GM12874 (cell line): ENCODE measurements around the gene MYLIP.
A peak's percentile ranks its signal among the peaks of the same experiment; 100 is the strongest.

ENCODE experiments used
- TF ChIP-seq, protein P1 (sequence below): IDR thresholded peaks from 2 replicates; pipeline ENCODE4 v1.5.1; 2011; ENCODE audit warnings: low read depth, mild to moderate bottlenecking, control low read depth, low read length, moderate library complexity; ENCODE audit not compliant: insufficient read depth

The MYLIP gene

DNA sequence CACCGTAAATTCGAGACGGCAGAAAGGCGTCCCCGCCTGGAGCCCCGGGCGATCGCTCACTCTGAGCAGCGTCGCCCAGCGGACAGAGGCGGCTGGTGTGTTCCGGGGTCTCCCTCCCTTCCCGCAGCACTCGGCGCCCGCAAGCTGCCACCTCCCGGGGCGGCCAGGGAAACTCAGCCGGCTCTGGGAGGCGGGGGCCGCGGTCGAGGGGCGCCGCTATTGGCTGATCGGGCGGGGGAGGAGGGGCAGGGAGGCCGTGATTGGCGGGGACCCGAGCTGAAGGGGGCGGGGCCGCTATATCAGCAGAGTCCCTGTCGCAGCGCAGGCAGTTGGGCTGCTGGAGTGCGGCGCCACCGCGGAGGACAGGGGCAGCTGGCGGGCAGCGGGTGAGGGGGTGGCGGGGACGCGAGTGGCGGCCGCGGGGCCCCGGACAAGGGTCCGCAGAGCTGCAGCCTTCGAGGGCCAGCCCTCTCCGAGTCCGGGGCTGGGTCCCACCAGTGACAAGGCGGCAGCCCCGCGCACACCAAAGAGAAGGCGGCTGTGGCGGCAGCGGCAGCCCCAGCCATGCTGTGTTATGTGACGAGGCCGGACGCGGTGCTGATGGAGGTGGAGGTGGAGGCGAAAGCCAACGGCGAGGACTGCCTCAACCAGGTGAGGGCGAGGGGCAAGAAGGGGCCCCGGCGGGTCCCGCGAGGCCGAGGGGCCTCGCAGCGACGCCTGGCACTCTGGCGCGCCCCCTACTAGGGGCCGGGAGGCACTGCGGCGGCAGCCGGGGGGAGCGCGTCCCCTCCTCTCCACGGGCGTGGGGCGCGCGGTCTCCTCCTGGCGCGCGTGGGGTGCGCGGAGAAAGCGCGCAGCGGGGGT is at the start of gene MYLIP:
Gene MYLIP (plus strand): TSS at position 328 of the 864 bp plus-strand sequence. CDS start 237 bp downstream, at position 565.
- TF ChIP-seq, protein P1, sequence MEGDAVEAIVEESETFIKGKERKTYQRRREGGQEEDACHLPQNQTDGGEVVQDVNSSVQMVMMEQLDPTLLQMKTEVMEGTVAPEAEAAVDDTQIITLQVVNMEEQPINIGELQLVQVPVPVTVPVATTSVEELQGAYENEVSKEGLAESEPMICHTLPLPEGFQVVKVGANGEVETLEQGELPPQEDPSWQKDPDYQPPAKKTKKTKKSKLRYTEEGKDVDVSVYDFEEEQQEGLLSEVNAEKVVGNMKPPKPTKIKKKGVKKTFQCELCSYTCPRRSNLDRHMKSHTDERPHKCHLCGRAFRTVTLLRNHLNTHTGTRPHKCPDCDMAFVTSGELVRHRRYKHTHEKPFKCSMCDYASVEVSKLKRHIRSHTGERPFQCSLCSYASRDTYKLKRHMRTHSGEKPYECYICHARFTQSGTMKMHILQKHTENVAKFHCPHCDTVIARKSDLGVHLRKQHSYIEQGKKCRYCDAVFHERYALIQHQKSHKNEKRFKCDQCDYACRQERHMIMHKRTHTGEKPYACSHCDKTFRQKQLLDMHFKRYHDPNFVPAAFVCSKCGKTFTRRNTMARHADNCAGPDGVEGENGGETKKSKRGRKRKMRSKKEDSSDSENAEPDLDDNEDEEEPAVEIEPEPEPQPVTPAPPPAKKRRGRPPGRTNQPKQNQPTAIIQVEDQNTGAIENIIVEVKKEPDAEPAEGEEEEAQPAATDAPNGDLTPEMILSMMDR, result peak; percentile 89

DNA sequence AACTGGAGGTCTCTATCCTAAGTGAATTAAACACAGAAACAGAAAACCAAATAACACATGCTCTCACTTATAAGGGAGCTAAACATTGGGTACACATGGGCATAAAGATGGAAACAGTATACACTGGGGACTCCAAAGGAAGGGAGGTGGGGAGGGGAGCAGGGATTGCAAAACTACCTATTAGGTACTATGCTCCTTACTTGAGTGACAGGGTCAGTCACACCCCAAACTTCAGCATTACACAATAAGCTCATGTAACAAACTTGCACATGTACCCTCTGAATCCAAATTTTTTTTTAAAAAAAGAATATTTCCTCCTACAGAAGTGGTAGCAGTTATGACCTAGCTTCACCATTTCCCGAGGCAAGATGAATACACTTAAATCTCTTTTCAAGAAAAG is 49.5 kb upstream of the MYLIP start:
- TF ChIP-seq, protein P1, result no peak

DNA sequence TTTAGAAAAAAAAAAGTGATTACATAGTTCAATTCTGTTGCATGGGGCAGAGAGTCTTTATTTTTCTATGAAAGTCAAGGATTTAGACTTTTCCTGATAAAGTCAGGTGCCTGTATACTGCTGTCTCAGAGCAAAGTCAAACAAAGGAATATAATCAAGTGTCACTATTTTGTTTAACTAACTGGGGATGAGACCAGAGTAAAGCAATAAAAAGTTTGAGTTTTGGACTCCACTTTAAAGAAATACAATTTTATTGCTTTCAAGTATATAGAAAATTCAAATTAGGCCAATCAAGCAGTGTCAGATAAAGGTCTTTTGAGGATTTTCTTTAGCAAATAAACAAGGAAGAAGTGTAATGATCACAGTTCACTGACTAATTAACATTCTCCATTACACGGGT is 48.7 kb upstream of the MYLIP start:
- TF ChIP-seq, protein P1, result no peak

DNA sequence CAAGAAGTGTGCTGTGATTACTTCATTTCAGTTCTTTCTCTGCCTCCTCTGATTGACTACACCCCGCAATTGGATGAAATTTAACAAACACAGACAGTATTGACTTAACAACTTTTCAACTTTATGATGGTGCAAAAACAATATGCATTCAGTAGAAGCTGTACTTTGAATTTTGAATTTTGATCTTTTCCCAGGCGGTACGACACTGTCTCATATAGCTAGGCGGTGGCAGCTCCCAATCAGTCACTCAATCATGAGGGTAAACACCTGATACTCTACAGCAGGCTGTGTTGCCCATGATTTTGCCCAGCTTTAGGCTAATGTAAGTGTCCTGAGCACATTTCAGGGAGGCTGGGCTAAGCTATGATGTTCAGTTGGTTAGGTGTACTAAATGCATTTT is 47.6 kb upstream of the MYLIP start:
- TF ChIP-seq, protein P1, result no peak

DNA sequence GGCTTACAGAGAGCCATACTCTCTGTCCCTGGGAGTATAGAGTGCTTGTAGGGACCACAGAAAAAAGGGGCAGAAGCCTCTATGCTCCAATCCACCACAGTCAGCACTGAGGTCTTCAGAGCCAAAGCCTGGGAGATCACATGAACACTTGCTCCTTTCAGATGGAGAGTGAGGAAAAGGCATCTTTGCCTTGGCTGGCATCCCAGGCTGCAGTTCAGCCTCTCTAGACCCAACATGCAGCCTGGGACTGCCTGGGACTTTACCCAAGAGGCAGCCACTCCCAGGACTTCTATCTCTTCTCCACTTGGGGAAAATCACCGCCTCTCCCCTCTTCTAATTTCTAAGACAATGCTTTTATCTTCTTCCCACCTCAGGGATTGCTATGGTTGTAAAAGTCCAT is 46.5 kb upstream of the MYLIP start:
- TF ChIP-seq, protein P1, result no peak

DNA sequence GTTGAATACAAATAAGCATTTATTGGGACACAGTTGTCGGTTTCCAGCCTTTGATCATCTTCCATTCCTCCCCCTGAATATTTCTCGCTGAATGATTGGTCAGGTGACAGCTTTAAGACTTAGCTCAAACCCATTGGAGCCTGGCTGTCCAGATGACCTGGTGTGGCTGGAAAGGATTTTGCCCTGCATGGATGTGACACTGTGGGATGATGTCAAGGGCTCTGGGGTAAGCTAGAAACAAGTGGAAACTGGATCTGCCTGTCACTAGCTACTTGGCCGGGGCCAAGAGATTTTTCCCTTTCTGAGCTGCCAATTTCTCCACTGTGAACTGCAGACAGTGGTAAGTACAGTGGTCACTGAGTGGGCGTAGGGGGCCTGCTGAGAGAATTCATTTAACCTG is 41.9 kb upstream of the MYLIP start:
- TF ChIP-seq, protein P1, result no peak

DNA sequence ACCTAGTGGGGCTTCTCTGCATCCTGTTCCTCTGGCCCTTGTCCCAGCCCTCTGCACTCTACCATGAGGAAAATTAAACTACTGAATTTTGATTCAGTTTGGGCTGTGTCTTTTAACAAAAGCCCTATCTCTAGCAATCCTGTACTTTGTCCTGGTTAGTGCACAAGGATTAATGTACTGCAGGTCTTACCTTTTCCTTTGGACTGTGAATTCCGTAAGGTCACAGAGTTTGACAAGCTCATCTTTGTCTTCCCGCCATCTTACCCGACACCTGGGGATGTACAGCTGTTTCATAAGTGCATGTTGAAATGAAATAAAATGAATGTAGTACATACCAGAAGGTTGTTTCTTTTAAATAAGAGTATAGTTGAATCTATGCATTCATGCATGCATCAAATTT is 41.5 kb upstream of the MYLIP start:
- TF ChIP-seq, protein P1, result no peak
